GM19438 (cell line): ENCODE results near the gene RHPN2.

Experiments
- ATAC-seq: cut with Tn5 transposase; IDR thresholded peaks from one replicate; pipeline ENCODE4 v1.9.1; 2021; ENCODE audit warnings: low read depth; ENCODE audit not compliant: unreplicated experiment

Gene RHPN2

DNA sequence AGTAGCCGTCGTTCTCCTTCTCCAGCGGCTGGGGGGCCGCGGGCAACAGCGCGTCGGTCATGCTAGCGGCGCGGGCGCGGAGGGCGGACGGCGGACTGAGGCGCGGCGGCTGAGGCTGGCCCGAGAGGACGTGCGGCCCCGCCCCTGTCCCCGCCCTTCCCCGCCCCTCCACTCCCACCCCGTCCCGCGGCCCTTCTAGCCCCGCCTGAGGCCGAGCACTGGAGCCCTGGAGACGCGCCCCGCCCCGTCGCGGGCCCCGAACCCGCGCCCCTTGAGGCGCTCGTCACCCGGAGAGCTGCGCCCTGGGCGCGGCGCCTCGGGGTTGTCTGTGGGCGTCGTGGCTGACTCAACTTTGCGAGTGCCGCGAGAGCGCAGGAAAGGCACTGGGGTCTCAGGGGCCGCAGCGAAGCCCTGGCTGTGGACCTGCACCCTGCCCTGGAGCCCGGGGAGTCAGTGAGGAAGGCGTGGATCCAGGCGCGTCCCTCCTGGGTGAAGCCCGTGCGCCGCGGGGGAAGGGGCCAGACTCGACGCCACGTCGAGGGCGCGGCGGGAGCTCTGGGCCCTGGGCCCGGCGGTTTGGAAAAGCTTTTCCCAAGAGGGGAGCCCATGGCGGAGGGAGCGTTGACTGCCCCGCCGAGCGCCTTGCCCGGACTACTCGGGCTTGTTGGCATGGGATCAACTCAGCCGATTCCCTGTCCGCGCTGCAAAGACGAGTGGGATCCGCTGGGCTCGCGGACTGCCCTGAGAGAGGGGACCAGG, at the start of gene RHPN2:
Gene RHPN2 (minus strand): TSS at position 97 of the 759 bp plus-strand sequence. CDS start 36 bp downstream, at position 61.
- peak; percentile 77 for ATAC-seq

DNA sequence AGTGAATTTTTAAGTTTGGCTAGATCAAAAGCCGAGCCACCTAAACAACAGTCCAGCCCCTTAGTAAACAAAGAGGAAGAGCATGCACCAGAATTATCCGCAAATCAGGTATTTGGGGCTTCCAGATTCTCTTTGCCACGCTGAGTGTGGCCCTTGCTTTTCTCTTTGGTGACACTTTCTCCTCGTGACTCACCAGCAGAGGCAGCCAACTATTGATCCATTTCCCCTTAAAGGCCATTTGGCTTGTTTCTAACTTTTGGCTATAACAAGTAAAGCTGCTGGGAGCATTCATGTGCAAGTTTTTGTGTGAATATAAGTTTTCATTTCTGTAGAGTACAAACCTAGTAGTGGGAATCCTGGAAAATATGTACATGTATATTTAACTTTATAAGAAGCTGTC, 49.6 kb upstream of the RHPN2 start:
- no peak for ATAC-seq

DNA sequence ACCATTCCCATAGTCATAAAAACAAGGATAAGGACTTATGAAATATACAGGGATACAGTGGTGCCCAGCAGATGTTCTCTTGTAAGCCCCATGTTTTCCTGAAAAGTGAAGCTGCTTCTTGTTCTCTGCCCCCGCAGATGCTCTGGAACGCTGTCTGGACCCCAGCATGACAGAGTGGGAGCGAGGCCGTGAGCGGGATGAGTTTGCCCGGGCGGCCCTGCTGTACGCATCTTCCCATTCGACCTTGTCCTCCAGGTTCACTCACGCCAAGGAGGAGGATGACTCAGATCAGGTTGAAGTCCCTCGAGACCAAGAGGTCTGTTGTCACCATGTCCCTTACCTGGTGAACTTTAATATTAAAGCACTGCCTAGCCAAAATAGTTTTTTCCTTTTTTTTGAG, 46.9 kb upstream of the RHPN2 start:
- no peak for ATAC-seq

DNA sequence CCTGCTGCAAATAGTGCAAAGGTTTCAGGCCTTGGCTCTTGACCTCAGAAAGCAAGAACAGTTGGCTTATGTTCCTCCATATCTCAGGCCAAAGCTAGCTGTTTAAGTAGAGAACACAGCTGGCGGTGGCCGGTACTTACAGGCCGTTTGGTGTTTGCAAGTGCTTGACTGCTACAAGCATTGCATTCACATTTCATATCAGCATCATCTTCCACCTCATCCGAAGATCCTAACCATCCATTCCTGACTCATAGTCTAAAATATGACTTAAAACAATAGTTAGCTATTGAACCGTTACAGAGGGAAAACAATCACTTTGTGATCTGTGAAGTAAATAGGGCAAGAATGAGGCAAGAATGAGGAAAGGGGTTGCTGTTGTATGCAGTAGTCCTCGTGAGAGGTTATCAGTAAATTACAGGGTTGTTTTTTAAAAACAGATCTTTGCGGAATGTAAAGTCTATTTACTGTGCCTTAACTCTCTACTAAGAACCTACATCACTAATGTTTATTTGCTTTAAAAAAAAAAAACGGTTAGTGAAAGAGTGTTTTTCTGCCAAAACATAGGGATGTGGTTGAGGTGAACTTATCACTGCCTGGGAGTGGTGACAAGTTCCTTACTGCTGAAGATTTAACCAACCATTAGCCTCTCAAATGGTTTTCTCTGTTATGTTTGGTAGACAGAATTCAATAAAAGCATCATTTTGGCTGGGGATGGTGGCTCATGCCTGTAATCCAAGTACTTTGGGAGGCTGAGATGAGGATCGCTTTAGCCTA, 45.6 kb upstream of the RHPN2 start:
- no peak for ATAC-seq

DNA sequence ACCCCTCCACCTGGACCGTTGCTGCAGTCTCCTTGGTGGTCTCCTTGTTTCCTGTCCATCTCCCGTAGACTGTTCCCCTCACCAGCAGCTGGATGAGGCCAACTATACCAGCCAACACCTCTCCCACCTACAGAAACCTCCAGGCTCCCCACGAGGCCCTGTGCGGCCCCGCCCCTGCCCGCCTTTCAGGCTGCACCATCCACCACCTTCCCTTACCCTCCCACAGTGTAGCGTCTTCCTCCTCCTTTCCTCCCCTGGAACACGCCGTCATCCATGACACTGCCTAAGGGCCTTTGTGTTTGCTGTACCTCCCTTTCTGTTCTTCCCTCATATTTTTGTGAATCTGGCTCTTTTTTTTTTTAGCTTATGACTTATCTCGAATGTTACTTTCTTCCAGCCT, 43.5 kb upstream of the RHPN2 start:
- ATAC-seq: no peak

DNA sequence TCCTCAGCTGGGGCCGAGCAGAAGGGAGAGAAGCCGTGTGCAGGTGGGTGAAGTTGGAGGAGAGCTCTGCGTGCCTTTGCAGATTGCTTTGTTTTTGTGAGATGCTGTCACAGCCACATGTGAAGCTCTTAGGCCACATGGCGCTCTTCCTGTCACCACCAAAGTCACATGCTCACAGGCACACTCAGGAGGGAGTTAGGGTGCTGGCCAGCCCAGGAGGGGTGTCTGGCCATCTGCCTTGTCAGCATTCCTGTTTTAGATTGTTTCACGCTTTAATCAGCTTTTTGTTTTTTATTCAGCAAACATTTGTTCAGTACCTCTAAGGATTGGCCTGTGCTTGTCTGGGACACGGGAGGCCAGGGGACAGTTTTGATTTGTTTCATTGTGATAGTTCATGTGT, 38.2 kb upstream of the RHPN2 start:
- ATAC-seq: no peak

DNA sequence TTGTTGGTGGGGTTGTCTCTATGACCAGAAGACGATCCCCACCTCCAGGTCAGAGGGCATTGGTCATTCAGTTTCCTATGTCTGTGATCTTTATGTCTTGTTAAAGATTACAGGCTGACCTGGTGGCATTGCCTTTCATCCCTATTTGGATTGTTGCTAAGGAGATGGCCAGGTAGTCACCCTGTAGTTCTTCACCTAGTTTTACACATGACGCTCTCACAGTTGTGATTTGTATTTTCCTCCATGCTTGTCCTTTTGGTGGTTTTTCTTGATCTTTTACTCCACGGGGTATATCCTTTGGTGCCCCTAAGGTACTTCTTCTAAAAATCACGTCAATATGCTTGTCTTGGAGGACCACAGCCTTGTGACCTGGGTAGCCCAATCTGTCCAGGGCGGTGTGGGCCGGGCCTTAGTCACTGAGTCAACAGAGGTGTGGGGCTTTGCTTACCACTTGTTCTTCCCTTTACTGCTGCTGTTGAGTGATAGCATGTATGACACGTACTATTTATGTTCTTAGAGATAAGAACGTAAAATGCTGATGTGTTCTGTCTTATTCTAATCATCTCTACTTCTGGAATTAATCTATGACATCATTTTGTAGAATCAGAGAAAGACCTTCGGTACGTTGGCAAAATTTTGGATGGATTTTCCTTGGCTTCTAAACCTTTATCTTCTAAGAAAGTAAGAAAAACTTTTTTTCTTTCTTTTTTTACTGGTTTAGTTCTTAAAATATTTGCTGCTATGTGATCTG, 36.4 kb upstream of the RHPN2 start:
- ATAC-seq: no peak

DNA sequence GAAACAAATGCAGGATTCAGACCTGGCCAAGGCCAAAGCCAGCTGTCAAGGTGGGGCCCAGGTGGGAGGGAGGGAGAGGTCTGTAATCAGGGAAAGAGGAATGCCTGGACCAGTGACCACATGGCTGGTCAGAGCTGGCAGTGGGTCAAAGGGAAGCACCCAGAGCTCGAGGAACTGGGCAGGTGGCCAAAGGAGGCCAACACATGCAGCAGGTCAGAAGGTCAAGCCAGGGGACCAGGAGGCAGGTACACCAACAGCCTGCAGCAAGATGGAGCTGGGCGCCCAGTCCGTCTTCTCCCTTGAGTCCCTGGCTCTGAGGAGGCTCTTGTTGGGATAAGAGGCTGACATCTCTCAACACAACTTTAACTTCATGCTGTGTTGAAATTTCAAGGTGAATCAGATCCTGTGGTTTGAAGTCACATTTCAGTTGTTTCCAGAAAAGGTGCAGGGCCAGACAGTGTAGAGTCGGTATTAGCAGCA, 33.4 kb upstream of the RHPN2 start:
- no peak for ATAC-seq

DNA sequence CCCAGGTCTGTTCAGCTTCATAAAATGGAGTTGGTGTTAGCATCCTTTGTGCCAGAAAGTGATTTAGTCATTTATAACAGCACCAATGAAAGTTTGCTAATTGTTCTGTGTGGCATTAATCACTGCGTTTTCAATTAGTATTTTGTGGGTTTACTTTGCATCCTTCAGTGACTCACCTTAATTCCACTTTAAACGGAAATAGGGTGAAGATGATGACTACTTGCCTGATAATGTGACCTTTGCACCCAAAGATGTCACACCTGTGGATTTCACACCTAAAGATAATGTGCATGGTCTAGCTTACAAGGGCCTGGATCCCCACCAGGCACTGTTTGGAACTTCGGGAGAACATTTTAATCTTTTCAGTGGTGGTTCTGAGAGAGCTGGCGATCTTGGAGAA, 31.3 kb upstream of the RHPN2 start:
- ATAC-seq: no peak

DNA sequence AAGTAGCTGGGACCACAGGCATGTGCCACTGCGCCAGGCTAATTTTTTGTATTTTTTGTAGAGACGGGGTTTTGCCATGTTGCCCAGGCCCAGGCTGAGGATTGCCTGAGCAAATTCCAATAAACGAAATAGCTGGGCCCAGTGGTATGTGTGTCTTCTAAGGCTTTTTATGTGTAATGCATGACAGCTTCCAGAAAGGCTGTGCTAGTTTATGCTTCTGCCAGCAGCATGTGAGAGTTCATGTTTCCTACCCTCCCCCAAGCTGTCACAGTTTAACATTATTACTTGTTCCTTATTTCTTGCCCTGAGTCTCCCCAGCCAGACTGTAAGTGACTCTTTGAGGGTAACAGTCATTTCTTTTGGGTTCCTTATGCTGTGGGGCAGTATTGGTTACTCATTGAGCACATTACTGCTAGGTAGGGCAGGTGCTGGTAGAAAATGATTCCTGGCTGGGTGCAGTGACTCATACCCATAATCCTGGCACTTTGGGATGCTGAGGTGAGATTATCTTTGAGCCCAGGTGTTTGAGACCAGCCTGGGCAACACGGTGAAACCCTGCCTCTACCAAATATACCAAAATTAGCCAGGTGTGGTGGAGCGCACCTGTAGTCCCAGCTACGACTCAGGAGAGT, 29.9 kb upstream of the RHPN2 start:
- ATAC-seq: no peak

DNA sequence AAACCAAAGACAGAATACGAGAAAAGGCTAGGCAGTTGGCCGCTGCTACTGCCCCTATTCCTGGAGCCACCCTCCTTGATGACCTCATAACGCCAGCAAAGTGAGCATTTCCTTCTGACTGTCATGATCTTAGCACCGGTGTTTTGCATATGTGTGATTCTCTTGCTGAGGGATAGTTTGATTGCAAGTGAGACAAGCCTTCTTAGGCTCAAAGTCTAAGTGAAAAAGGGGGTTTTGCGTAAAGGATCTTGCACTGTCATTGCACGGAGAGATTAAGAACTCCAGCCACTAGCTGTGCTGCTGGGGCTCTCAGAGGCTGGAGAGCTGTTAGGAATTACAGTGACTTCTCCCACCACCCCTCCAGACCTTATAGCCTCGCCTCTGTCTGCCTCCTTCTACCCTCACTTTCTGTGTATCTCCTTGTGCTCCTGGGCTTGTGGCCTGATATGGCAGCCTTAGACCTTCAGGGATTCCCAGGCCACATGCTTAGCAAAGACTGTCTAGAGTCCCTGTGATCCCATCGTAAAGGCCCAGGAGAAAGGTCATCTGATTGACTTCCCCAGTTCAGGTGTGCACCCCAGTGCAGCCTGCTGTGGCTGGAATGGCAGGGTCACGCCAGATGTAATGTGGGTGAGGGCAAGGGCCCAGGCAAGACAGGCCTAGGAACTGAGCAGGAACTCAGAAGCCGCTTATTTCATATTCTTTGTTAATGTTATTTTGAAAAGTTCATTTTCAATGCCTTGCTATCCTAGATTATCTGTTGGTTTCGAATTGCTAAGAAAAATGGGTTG, 28.9 kb upstream of the RHPN2 start:
- no peak for ATAC-seq

DNA sequence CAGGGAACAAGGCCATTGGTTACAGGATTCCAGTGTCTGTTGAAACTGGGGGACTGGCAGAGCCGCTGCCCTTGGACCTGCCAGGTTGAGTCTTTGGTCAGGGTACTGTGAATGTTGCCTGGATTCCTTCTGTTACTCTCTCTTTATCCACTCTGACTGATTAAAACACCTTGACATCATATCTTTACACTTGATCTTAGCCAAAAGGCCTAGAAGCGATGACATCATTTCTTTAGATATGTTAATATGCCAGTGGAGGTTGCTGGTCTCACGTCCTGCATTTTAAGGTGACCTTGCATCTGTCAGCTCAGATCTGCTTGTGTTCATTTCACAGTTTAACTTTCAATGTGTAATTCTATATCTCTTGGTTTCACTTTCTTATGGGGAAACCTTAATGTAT, 25.5 kb upstream of the RHPN2 start:
- no peak for ATAC-seq

DNA sequence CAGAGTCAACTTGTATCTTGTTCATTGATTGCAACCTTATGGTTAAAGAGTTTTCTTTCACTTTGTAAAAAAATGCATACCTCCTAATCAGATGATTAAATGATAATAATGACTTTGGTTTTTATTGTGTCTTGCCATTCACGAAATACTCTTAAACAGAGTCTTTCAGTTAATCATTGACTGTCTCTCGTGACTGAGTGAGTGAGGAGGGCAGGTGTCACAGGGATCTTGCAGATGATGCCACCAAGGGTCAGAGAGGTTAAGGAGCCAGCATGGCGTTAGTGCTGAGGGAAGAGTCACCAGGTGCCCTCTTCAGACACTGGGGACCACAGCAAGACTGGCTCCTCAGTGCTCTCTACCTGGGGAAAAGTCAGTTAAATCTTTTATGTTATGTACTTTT, 24.3 kb upstream of the RHPN2 start:
- no peak for ATAC-seq

DNA sequence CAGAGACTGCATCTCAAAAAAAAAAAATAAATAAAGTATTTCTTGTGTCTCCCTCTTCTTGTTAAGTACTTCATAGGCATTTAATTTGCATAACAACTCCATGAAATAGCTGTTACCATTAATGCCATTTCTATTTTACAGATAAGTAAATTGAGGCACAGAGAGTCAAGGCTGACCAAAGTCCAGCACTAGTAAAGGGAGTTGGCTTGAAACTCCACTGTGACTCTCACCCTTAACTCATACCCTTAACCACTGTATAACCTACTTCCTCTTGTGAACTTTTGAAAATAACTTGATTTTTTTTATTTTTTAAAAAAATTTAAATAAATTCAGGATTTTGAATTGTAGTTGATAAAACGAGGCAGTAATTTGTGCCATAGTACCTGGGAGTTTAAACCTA, 22.3 kb upstream of the RHPN2 start:
- ATAC-seq: no peak

DNA sequence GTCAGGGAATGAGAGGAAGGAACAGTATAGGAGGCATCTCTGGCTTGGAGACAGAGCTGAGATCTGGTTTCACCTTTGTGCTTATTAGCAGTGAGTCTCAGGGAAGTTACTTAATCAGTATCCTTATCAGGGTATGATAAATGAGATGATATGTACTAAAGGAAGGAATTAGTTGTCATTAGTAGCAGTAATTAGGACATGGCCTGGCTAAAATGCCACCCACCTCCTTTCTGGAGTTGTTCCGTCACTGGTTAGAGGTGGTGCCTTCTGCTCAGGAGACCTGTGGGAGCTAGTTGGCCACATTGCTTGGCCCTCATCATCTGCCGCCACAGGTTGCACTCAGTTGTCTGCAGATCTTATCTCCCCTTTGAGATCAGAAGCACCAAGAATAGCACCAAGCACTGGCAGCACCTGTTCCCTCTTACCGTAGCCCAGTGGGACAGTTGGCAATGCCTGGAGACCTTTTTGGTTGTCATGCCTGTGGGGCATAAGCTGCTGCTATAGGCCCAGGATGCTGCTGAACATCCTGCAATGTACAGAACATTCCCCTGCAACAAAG, 21.0 kb upstream of the RHPN2 start:
- ATAC-seq: no peak

DNA sequence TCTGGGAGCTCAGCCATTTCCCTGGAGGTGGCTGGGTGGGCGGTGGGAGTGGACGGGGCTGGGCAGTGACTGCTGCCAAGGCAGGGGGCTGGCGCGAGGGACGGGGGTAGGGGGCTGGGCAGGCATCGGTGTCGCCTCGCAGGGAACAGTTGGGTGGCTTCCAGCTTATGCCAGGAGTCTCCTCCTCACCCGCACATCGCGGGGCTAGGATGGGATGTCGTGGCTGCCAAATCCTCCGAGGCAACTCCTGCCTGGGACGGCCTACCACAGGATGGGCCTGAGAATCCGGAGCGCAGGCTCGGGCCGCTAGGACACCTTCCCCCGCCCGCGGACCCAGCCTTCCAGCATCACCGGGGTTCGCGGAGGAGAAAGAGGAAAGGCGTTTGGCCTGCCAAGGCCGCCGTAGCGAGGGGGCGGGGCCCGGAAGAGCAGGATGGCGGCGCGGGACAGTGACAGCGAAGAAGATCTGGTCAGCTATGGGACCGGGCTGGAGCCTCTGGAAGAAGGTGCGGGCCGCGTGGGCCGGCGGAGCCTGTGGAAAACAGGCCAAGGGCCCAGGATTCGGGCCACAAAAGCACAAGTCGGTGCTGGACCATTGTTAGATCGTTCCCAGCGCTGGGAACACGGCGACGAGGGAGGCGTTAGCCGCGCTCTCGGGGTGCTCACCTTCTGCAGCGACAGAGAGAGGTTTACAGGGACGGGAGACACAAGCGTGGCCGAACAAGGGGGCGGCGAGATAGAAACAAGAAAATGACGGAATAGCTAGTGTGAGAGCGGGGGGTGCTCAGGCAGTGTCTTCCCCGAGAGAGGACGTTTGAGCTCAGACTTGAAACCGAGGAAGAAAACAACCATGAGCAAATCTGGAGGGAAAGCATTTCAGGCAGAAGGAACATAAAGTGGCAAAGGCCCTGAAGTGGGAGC, 16.3 kb upstream of the RHPN2 start, which contains the start of gene GPATCH1:
Gene GPATCH1 (plus strand): TSS at position 421 of the 921 bp plus-strand sequence. CDS start 13 bp downstream, at position 434.
- peak; percentile 72 for ATAC-seq

DNA sequence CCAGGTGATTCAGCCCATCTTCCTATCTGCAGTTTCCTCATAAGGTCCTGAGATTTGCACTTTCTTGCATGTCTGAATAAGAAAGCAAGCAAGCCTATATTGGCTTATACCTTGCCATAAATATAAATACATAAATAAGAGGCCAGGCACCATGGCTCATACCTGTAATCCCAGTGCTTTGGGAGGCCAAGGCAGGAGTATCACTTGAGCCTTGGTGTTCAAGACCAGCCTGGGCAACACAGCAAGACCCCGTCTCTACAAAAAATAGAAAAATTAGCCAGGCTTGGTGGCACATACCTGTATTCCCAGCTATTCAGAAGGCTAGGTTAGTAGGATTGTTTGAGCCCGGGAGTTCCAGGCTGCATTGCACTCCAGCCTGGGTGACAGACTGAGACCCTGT, 10.8 kb upstream of the RHPN2 start:
- ATAC-seq: no peak

DNA sequence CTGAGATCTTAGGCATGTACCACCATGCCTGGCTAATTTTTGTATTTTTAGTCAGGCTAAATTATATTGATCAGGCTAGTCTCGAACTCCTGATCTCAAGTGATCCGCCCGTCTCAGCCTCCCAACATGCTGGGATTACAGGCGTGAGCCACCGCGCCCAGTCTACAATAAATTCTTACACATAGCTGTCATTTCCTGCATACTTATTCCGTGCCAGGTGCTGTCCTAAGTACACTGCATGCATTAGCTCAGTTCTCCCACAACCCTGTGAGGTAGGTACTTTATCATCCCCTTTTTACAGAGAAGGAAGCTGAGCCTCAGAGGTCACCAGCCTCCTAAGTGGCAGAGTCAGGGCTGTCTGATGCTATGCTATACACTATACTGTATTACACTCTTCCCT, 7.2 kb upstream of the RHPN2 start:
- no peak for ATAC-seq

DNA sequence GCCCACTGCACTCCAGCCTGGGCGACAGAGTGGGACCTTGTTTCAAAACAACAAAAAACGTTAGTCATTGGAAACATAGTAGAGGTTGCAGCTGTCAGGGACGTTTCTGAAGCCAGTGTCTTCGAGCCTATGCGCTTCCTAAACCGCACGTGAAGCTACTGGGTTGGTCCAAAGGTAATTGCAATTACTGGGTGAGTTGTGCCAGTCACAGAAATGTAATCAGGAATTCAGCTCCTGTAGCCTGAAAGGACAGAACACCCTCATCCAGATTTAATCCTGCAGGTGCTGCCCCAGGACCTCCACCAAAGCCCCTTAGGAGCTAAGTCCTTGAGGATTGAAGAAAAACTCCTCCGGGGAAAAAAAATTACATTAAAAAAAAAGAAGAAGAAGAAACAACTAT, 2.4 kb upstream of the RHPN2 start:
- ATAC-seq: no peak
